Posterior cingulate gyrus (tissue), 11 donors: Measurements from ENCODE around the gene ANO4.

Experiments
- DNase-seq, 10 donors: peaks; one replicate each; pipeline versions ENCODE4 v3.0.0 to v3.0.0-alpha.2; 2020 to 2021; ENCODE audit warnings: mixed read lengths in 3 of 10
- intact Hi-C: fragments of 100-400 bp; cut with DNase I; formaldehyde crosslinking; loops from one replicate; pipeline ENCODE4 v1.15.1; 2023

ANO4 gene

GRCh38 chr12:100794441-100795173 is at the start of gene ANO4:
Gene ANO4, plus strand, starts transcription at chr12:100794776. Its CDS starts 107,010 bp downstream, at chr12:100901786.
- peak; percentile 32 to 94 (median 53) for DNase-seq
- intact Hi-C loops = no loop called here

DNA sequence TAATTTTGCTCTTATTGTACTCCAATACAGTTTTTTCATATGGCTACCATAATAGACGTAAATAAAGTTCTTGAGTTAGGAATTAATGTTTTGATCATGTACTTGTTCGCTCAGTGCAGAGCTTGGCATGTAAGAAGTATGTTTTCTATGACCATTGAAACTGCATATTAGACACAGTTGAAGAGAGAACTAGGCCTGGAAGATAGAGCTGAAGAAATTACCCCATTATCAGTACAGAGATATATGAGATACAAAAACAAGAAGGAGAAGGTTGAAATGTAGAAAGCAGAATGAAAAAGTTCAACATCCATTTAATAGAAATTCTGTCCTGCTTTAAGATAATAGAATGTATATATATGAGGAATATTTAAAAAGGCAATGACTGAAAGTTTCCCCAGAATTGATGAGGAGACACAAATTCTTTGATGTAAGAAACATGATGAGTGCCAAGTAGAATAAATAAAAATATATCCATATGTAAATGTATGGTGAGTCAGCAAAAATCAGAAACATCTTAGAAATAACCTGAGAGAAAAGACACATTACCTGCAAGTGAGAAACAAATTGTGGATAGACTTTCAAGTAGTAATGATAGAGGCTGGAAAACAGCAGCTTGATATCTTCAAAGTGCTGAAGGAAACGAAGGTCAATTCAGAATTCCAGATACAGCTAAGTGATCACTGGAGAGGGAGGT is 49.1 kb upstream of the ANO4 start:
- no peak for DNase-seq
- intact Hi-C loops = no loop called here

DNA sequence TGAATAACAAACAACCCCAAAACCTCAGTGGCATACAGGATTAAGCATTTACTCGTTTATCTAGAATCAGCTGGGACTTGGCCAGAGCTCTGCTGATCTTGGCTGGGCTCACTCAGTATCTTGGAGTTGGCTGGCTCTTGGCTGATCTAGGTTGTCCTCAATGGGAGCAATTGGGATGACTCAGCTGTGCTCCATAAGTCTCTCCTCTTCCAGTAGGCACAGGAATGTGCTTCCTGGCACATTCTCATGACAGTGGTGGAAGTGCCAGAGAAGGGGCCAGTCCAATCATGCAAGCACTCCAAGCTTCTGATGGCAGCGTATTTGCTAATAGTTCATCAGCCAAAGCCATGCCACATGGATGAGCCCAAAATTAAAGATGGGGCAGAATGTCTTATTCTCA is 41.7 kb upstream of the ANO4 start:
- DNase-seq = no peak
- intact Hi-C loops = no loop called here

DNA sequence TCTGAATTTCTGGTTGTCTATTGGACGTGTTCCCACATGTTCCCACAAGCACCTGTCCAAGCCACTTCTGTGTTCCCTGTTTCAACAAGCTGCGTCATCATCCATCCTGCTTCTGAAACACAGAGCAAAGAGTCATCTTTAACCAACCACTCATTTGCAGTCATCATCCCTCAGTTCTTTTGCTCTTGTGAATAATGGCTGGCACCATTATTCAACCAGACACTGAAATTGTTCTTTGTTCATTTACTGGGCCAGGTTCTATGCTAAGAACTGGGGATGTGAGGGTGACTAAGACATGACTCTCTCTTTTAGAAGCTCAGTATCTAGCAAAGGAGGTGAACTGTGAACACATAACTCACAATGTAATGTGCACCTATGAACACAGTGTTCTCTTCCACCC is 40.7 kb upstream of the ANO4 start:
- DNase-seq = no peak
- intact Hi-C loops = no loop called here

DNA sequence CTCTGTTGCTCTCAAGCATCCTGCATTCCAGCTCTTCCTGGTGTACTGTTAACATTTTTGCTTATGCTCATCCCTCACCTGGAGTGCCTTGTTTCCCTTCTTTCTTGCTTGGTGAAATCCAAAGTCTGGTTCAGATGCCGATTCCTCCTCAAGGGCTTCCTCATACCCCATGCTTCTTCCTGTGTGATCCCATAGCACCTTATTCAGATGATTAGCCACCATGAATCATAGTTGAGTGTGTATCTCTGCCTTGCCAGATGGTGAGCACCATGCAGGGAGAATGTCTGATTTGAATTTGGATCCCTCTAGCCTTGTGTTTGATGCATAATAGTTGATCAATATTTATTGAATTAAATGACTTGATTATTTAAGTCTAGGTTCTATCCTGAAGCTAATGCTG is 39.4 kb upstream of the ANO4 start:
- no peak for DNase-seq
- intact Hi-C loops = no loop called here

GRCh38 chr12:100758083-100758482 is 36.5 kb upstream of the ANO4 start:
- intact Hi-C loops = no loop called here
- no peak for DNase-seq

DNA sequence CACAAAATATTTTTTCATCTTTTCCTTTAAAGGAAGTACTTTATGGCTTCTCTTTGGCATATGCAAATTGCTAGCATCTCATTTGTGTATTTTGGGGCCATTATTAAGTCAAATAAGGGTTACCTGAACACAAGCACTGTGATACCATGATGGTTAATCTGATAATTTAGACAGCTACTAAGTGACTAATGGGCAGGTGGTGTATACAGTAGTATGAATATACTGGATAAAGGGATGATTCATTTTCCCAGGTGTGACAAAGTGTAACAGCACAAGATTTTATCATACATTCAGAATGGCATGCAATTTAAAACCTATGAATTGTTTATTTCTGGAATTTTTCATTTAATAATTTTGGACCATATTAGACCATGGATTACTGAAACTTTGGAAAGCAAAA is 27.2 kb upstream of the ANO4 start:
- no peak for DNase-seq
- intact Hi-C loops = no loop called here

DNA sequence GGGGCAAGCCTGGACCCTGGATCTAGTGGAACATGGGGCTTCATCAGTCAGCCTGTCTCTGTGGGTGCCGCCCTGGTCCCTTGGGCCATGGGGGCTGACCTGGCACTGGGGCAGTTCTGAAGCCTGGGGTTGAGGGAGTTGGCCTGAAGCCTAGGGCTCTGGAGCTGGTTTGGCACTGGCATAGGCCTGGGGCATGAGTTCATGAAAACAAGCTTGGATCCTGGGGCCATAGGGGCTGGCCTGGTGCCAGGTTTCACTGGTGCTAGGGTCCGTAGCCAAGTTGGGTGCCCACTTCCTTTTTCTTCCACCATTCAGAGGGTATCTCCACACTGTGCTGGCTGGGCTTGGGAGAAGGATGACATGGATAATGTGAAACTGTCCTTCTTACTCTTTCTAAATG is 26.6 kb upstream of the ANO4 start:
- intact Hi-C loops = no loop called here
- peak in 2 of 10 donors; percentile 72 to 78 for DNase-seq

- intact Hi-C loops = no loop called here
- no peak for DNase-seq
Observed at GRCh38 chr12:100778967-100779590, 15.5 kb upstream of the ANO4 start.

DNA sequence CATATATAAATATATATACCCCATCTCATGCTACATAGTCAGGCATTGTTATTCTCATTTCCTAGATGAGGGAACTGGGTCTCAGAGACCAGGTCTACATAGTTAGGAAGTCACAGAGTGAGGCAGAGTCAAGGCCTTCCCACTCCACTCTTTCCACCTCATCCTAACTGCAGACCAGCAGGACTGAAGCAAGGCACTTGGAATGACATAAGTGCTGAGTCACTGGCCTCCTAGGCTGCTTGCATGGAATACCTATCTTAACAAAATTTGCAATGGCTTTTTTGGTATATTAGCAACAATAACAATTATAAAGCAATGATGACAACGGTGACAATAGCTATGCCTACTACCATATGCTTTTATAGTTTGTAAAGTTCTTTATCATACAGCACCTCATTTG is 5.4 kb upstream of the ANO4 start:
- DNase-seq = no peak
- intact Hi-C loops = no loop called here

- intact Hi-C loops = no loop called here
Observed at GRCh38 chr12:100789975-100790374, 4.6 kb upstream of the ANO4 start.

DNA sequence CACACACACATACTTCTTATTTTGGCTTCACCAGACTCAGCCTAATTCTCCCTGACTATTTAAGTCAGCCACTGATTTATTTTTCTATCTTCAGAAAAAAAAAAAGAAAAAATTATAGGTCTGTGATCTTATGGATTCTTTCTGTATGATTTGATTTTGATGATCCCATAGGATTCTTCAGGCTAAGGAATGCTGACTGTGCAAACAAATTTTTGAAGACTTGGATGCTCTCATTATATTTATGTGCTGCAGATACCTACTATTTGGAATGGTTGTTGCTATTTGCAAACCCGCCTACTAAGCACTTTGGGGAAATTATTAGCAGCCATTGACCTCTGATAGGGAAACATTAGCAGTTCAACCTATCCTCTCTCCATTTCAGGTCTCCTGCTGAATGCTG is 4.0 kb upstream of the ANO4 start:
- DNase-seq = no peak
- intact Hi-C loops = no loop called here

More at GRCh38 chr12:100789975-100790374, 4.6 kb upstream of the ANO4 start:
- DNase-seq = no peak

DNA sequence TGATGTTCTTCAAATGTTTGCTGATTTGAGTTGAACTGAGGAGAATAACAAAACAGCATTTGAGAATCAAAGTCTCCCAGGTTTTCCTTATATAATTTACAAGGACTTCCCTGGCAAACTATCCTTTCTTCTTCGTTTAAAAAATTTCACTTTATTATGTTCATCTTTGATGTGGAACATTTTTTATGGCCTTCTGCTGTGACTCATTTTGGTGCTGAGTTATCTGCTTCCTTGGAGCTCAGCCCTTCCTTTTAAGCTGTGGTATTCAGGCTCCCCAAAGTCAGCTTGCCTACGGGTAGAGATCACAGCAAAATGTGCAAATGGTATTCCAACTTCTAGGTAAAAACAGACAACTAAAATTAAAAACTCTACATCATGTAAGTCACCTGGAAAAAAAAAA is 1.4 kb upstream of the ANO4 start:
- intact Hi-C loops = no loop called here
- no peak for DNase-seq

DNA sequence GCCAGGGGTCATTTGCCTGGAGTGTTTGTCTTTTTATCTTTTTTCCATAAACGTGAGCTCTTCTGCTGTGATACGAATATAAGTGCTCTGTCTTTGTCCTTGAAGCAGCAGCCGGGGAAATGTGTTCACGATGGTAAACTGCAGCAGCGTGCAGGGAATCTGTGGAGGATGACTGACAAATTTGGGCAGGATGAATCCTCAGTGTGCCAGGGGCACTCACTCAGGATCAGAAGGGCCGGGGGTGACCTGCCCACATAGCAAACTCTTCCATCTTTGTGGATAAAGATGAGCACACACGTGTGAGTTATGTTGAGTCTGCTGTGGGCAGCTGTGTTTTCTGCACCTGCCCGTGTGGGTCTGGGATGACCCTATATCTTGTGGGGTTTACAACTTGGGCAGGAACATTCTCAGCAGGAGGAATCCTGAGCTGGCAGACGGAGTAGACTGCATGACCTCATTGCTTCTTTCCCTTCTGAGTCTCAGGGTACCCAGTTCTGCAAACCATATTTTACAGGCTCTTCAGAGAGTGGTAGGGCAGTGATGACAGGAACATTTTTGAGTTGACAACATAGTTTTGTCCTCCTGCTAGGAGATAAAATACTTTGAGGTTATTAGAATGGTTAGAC is 711 bp downstream of the ANO4 start:
- peak in 7 of 10 donors; percentile 9 to 86 (median 22) for DNase-seq
- intact Hi-C loops = no loop called here

GRCh38 chr12:100795800-100796179 is 1.2 kb downstream of the ANO4 start:
- intact Hi-C loops = no loop called here
- DNase-seq = no peak

DNA sequence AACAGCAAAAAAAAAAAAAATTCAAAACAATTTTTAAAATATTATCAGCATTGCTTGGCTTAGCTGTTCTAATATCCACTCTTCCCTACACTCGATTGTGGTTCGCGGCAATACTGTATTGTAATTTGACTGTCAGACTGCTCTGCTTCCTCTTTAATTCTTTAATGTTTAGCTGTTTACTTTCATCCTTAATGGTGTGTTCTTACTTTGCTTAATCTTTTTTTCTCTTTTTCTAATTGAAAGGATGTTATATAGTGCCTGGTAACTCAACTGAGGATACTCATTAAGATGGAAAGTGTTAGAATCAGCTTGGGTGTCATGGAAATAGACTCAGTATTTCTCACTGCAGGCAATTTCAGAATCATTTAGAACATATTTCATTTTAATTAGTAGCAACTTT is 2.0 kb downstream of the ANO4 start:
- intact Hi-C loops = no loop called here
- no peak for DNase-seq

GRCh38 chr12:100797246-100797645 is 2.7 kb downstream of the ANO4 start:
- intact Hi-C loops = no loop called here
- DNase-seq = peak in 1 of 10 donors; percentile 67

DNA sequence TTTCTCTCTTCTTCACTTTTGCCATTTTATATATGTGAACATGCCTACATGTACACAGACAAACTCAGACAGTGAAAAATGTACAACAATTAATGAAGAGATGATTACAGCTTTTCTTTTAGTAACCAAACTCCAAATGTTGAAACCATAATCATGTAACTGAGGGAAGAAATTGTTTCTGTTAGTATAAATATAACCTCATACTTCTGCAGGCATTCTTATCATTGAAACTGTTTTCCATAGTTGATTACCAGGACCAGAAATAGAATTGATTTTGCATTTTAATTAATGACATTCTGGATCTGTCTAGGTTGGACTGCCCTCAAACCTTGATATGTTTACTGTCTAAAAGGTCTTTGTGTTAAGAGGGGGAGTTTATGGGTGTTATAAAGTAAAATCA is 3.2 kb downstream of the ANO4 start:
- DNase-seq = no peak
- intact Hi-C loops = loop anchor here (2.0 kb wide), 1 partner anchor 281 kb away; no protein-coding TSS in a partner anchor

DNA sequence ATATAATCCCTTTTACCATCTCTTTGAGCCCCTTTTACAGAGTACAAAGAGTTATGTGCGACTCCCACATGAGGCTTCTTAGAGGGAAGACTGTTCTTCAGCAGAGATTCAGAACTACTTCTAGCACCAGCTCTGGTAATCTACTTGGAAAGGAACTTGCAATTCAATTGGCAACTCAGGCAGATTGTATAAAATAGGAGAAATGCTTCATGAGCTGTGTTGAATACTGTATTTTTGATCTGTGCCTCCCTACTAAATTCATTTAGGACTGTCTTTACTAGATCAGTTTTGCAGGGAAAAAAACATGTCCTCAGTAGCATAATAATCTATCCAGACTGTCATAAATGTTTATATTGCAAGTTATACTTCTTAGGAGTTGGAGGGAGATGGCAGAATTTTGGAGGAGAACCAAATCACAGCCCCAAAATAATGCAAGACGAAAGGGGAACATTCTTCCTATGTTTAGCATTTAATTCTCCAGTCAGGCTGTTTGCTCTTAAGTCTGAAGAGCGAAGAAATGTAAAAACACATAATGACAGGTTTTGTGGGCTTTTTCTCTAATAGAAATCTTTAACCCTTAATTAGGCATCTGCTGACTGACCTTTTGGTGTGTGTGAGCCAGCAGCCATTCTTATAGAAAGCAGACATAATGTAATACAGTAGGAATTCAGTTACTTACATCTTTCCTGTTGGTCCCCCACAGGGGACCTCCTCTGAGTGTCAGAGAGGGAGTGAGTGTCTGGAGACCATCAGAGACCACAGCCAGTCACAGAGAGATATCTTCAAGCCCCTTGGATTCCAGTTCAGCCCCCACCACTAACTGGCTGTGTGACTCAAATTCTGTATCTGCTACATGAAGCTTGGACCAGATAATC is 3.9 kb downstream of the ANO4 start:
- intact Hi-C loops = loop anchor here (2.0 kb wide), 1 partner anchor 280 kb away; no protein-coding TSS in a partner anchor
- no peak for DNase-seq

DNA sequence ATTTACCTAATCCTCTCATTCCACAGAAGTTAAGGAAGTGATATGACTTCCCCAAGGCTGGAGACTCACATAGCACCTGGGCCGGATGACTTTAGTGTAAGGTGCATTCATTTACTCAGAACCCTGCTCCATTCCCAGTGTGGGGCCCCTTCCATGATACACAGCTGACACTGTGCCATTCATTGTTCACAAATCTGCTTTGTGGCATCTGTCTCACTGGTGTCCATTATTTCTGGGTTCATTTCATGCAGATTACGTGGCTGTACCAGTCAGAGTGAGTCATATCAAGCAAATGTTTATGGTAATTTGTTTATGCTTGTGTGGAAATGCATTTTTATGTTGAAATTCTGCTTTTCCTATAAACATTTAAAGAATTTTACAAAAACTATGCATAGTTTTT is 5.2 kb downstream of the ANO4 start:
- intact Hi-C loops = loop anchor here (2.0 kb wide), 1 partner anchor 279 kb away; no protein-coding TSS in a partner anchor
- peak in 5 of 10 donors; percentile 14 to 78 (median 33) for DNase-seq
